Karpas-422 (cell line): ENCODE results near the gene SSX2. TPM values are rescaled to one million over a fixed set of nuclear protein-coding genes. Genes with fewer than 3 reads are reported as not detected.

Source experiments
- small RNA-seq: library from RNA; depleted of rRNA; stranded (forward); fragments of <200 nt; gene quantifications from one replicate; pipeline ENCODE3, GENCODE V24; 2014
- total RNA-seq: library from RNA; depleted of rRNA; stranded (reverse); fragments of >200 nt; shearing (Covaris generic); gene quantifications from 2 replicates; pipeline ENCODE4 v1.2.3, GENCODE V29; 2014; ENCODE audit warnings: low replicate concordance; rRNA removed

Gene SSX2
- total RNA-seq, 1 experiment from 2014 or later: not detected

Small RNA genes within 50 kb of the gene (small RNA-seq; reads per million reads assigned to genes)
- gene AC244505.3: not detected
- gene AC244505.5: not detected
- gene AL450023.3: not detected
- gene RNA5SP504: not detected

Other genes starting within 250 kb of the SSX2 start
- not detected in 2 replicates for gene XAGE1A, start 211.4 kb downstream of the SSX2 start, total RNA-seq
- gene XAGE1B, start 190.1 kb downstream of the SSX2 start, total RNA-seq: not detected in 2 replicates
- gene SSX7, start 52.3 kb downstream of the SSX2 start, total RNA-seq: not detected in 2 replicates
- not detected in 2 replicates for gene SSX2B, start 44.1 kb upstream of the SSX2 start, total RNA-seq
- not detected in 2 replicates for gene SPANXN5, start 90.2 kb upstream of the SSX2 start, total RNA-seq
- not detected in 2 replicates for gene XAGE5, start 104.1 kb upstream of the SSX2 start, total RNA-seq
- not detected in 2 replicates for gene XAGE3, start 160.9 kb upstream of the SSX2 start, total RNA-seq
- gene FAM156B, start 190.2 kb upstream of the SSX2 start, total RNA-seq: 10.2 and 15.0 TPM in 2 replicates